ENCODE data around the gene PPP4C. TPM values are rescaled to one million over a fixed set of nuclear protein-coding genes. Genes with fewer than 3 reads are reported as not detected.

Gene PPP4C
- total and polyA plus RNA-seq, 12 donors = 39.2 to 136 (median 80.8) TPM

- no peak for DNase-seq
- TF ChIP-seq POLR2A (IDR thresholded peaks at IDR 0.05) (no peak), CTCF (IDR thresholded peaks at IDR 0.05) (peak in 2 of 6 experiments; percentile 27 to 28)
- intact Hi-C loops (cut with DNase I) = no loop called here
- Histone ChIP-seq H3K27ac (no peak overlapping the region), H3K36me3 (replicated peaks in 1 of 2) (no peaks in the 10 kb centered on the region), H3K9me3 (replicated peaks in 1 of 3) (no peaks in the 10 kb centered on the region), H3K27me3 (no peaks in the 10 kb centered on the region), H3K4me3 (no peak overlapping the region), H3K4me1 (replicated peaks in 1 of 2) (peaks cover 0 to 13% of the 10 kb centered on the region in 2 donors)
- WGBS, 4 donors = 26 to 34% (median 34%) methylated on average over 8 to 10 of the region's 10 CpGs
Observed at GRCh38 chr16:30054959-30055553, 20.7 kb upstream of the PPP4C start.

- no peak for DNase-seq
- Histone ChIP-seq H3K4me3 (no peak overlapping the region), H3K9me3 (replicated peaks in 1 of 3) (no peaks in the 10 kb centered on the region), H3K4me1 (replicated peaks in 1 of 2) (peaks cover 11 to 13% of the 10 kb centered on the region in 2 donors), H3K27ac (no peak overlapping the region), H3K27me3 (no peaks in the 10 kb centered on the region), H3K36me3 (replicated peaks in 1 of 2) (no peaks in the 10 kb centered on the region)
- intact Hi-C loops (cut with DNase I) = no loop called here
- TF ChIP-seq CTCF (IDR thresholded peaks at IDR 0.05) = no peak
- TF ChIP-seq POLR2A (IDR thresholded peaks at IDR 0.05) = no peak
- 74 to 89% (median 82%) methylated on average over 4 of the region's 4 CpGs for WGBS, 4 donors
Observed at GRCh38 chr16:30060346-30060745, 15.4 kb upstream of the PPP4C start.

GRCh38 chr16:30060836-30061554 is 14.8 kb upstream of the PPP4C start:
- Histone ChIP-seq H3K4me3 (no peak overlapping the region), H3K27ac (no peak overlapping the region), H3K9me3 (replicated peaks in 1 of 3) (no peaks in the 10 kb centered on the region), H3K36me3 (replicated peaks in 1 of 2) (no peaks in the 10 kb centered on the region), H3K27me3 (no peaks in the 10 kb centered on the region), H3K4me1 (replicated peaks in 1 of 2) (peaks cover 11 to 12% of the 10 kb centered on the region in 2 donors)
- intact Hi-C loops (cut with DNase I) = no loop called here
- 62 to 76% (median 70%) methylated on average over 2 of the region's 2 CpGs for WGBS, 4 donors
- TF ChIP-seq CTCF (IDR thresholded peaks at IDR 0.05) (no peak), POLR2A (IDR thresholded peaks at IDR 0.05) (no peak)
- DNase-seq = no peak

- Histone ChIP-seq H3K27me3 (no peaks in the 10 kb centered on the region), H3K9me3 (replicated peaks in 1 of 3) (no peaks in the 10 kb centered on the region), H3K27ac (peak overlapping the region in 4 of 5 donors; percentile 97 to 100 (median 99)), H3K4me3 (peak overlapping the region in 1 of 4 donors; percentile 87), H3K4me1 (replicated peaks in 1 of 2) (peaks cover 25 to 28% of the 10 kb centered on the region in 2 donors), H3K36me3 (replicated peaks in 1 of 2) (peaks cover 0 to 17% of the 10 kb centered on the region in 2 donors)
- intact Hi-C loops (cut with DNase I) = no loop called here
- peak in 1 of 7 donors; percentile 39 for DNase-seq
- TF ChIP-seq CTCF (IDR thresholded peaks at IDR 0.05) (no peak), POLR2A (IDR thresholded peaks at IDR 0.05) (no peak)
- 64 to 77% (median 67%) methylated on average over 11 to 12 of the region's 12 CpGs for WGBS, 4 donors
Observed at GRCh38 chr16:30063278-30063892, 12.4 kb upstream of the PPP4C start.

Data from adrenal gland (tissue), 12 donors.